Natural killer cell (primary cell): ENCODE results near the gene CASP10. TPM values are rescaled to one million over a fixed set of nuclear protein-coding genes. Genes with fewer than 3 reads are reported as not detected.

Source experiments
- ATAC-seq, 3 donors: fragments of 150-1000 bp in 2 of 3; fragments of 200-7000 bp in 1 of 3; cut with Tn5 transposase; 1 replicate in 1 of 3; 2 replicates in 2 of 3; pipeline ENCODE4 v1.10.0; 2021; ENCODE audit warnings: mild to moderate bottlenecking in 2 of 3, moderate library complexity in 2 of 3
- DNase-seq, 2 donors: peaks; one replicate each; pipeline versions ENCODE4 v3.0.0 to v3.0.0-alpha.2; 2013 to 2021; ENCODE audit warnings: mixed read lengths in 1 of 2
- H3K27ac ChIP-seq: one replicate; pipeline ENCODE4 v1.5.1; 2013; ENCODE audit warnings: mild to moderate bottlenecking, low read length
- H3K27me3 ChIP-seq: one replicate; pipeline ENCODE4 v1.6.1; 2013; ENCODE audit warnings: low read length; ENCODE audit not compliant: control insufficient read depth, insufficient read depth
- H3K36me3 ChIP-seq: one replicate; pipeline ENCODE4 v1.6.1; 2013; ENCODE audit warnings: low read length; ENCODE audit not compliant: control insufficient read depth, insufficient read depth
- H3K4me1 ChIP-seq: one replicate; pipeline ENCODE4 v1.6.1; 2013; ENCODE audit warnings: low read length; ENCODE audit not compliant: control insufficient read depth, insufficient read depth
- H3K4me3 ChIP-seq: one replicate; pipeline ENCODE4 v1.5.1; 2013; ENCODE audit warnings: low read length
- H3K9me3 ChIP-seq: one replicate; pipeline ENCODE4 v1.6.1; 2013; ENCODE audit warnings: low read length; ENCODE audit not compliant: control insufficient read depth, insufficient read depth
- H3K27ac Mint-ChIP-seq, 2 donors: one replicate each; pipeline ENCODE4 v1.8.0; 2022; ENCODE audit warnings: mild to moderate bottlenecking in 2 of 2, mixed read lengths in 2 of 2, moderate library complexity in 1 of 2
- H3K27me3 Mint-ChIP-seq, 2 donors: one replicate each; pipeline ENCODE4 v1.8.0; 2022; ENCODE audit warnings: low read depth in 2 of 2, mixed read lengths in 2 of 2
- H3K36me3 Mint-ChIP-seq: one replicate; pipeline ENCODE4 v1.8.0; 2022; ENCODE audit warnings: mixed read lengths
- H3K4me1 Mint-ChIP-seq, 2 donors: one replicate each; pipeline ENCODE4 v1.8.0; 2022; ENCODE audit warnings: mixed read lengths in 2 of 2
- H3K4me3 Mint-ChIP-seq: one replicate; pipeline ENCODE4 v1.8.0; 2022; ENCODE audit warnings: mild to moderate bottlenecking, moderate library complexity, mixed read lengths
- H3K9me3 Mint-ChIP-seq, 2 donors: one replicate each; pipeline ENCODE4 v1.8.0; 2022; ENCODE audit warnings: mixed read lengths in 2 of 2
- WGBS: methylation state at CpG from one replicate; pipeline ENCODE4 v1.1.7; 2013; ENCODE audit warnings: missing lambda C conversion rate; ENCODE audit not compliant: insufficient coverage; 5-methylcytosine and 5-hydroxymethylcytosine counted together
- intact Hi-C: fragments of 100-400 bp; cut with micrococcal nuclease; formaldehyde crosslinking; loops from one replicate; pipeline ENCODE4 v1.14.2; 2022
- total RNA-seq, 4 donors: library from RNA; stranded (reverse); fragments of 120-200 nt in 1 of 4; gene quantifications; one replicate each; pipeline versions ENCODE4 v1.2.3 to v1.2.4, GENCODE V29; 2013 to 2022
- TF ChIP-seq, protein P1 (sequence below): fragments of 200-600 bp; IDR thresholded peaks from one replicate; pipeline ENCODE4 v1.8.0; 2022; ENCODE audit warnings: antibody characterized with exemption

CASP10 gene
- total RNA-seq, 3 donors from 2014 or later (not counting 1 experiment from before 2014, with no cell fraction given) = 67.4 to 101 (median 75.3) TPM

DNA sequence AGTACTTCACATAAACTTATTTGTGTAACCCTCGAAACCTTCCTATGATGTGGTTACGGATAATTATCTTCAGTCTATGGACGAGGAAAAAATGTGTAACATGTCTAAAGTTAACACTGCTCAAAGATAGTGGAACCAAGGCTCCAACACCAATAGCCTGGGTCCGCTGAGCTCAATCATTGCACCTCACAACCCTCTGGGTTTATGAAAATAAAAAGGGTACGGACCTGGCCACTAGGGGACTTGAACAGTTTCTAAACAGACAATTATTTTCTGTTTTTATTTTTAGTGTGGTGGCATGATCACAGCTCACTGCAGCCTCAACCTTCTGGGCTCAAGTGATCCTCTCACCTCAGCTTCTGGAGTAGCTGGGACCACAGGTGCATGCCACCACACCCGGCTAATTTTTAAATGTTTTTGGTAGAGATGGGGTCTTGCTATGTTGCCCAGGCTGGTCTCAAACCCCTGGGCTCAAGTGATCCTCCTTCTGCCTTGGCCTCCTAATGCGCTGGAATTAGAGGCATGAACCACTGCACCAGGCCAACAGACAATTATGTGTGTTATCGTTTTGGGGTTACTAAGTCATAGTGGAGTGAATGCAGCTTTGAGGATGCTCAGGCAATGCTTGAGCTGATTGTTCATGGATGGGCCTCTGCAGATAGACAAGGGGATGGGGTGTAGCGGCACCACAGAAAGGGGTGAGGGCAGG lies 87.5 kb downstream of the CASP10 start:
- Histone ChIP-seq H3K27ac (no peak overlapping the region), H3K4me3 (no peak overlapping the region), H3K9me3 (no peaks in the 10 kb centered on the region), H3K36me3 (peaks cover 83% of the 10 kb centered on the region), H3K4me1 (peaks cover 57% of the 10 kb centered on the region), H3K27me3 (no peaks in the 10 kb centered on the region)
- Mint-ChIP-seq H3K4me3 (peak overlapping the region; percentile 18), H3K4me1 (peaks cover 84 to 89% of the 10 kb centered on the region in 2 donors), H3K9me3 (no peaks in the 10 kb centered on the region), H3K27me3 (no peaks in the 10 kb centered on the region), H3K27ac (peak overlapping the region; percentile 100), H3K36me3 (peaks cover 16% of the 10 kb centered on the region)
- intact Hi-C loops = no loop called here
- WGBS = 94% methylated on average over 8 of the region's 9 CpGs
- ATAC-seq (no peak), DNase-seq (no peak)
- TF ChIP-seq, protein P1, sequence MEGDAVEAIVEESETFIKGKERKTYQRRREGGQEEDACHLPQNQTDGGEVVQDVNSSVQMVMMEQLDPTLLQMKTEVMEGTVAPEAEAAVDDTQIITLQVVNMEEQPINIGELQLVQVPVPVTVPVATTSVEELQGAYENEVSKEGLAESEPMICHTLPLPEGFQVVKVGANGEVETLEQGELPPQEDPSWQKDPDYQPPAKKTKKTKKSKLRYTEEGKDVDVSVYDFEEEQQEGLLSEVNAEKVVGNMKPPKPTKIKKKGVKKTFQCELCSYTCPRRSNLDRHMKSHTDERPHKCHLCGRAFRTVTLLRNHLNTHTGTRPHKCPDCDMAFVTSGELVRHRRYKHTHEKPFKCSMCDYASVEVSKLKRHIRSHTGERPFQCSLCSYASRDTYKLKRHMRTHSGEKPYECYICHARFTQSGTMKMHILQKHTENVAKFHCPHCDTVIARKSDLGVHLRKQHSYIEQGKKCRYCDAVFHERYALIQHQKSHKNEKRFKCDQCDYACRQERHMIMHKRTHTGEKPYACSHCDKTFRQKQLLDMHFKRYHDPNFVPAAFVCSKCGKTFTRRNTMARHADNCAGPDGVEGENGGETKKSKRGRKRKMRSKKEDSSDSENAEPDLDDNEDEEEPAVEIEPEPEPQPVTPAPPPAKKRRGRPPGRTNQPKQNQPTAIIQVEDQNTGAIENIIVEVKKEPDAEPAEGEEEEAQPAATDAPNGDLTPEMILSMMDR = no peak

DNA sequence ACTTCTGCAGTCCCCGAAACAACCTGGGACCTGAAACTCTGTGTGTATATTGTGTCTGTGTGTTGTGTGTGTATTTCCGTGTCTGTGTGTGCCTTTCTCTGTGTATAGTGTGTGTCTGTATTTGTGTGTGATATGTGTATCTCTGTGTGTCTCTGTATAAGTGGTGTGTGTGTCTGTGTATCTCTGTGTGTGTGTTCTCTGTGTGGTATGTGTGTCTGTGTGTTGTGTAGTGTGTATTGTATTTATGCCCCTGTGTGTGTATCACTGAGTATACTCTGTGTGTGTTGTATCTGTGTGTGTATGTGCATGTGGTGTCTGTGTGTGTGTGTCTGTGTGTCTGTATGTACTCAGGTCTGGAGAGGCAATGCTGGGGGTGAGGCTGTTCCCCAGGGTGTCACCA lies 89.0 kb downstream of the CASP10 start:
- TF ChIP-seq, protein P1 = no peak
- no peaks in the 10 kb centered on the region for H3K9me3 Mint-ChIP-seq
- Histone ChIP-seq H3K36me3 (peaks cover 92% of the 10 kb centered on the region), H3K27me3 (no peaks in the 10 kb centered on the region), H3K27ac (no peak overlapping the region), H3K9me3 (no peaks in the 10 kb centered on the region), H3K4me3 (no peak overlapping the region), H3K4me1 (peaks cover 42% of the 10 kb centered on the region)
- H3K27ac Mint-ChIP-seq = peak overlapping the region; percentile 100
- no peaks in the 10 kb centered on the region for H3K27me3 Mint-ChIP-seq
- H3K36me3 Mint-ChIP-seq = peaks cover 24% of the 10 kb centered on the region
- WGBS = 96% methylated on average over 2 of the region's 2 CpGs
- peaks cover 79 to 83% of the 10 kb centered on the region in 2 donors for H3K4me1 Mint-ChIP-seq
- DNase-seq = no peak
- no peak for ATAC-seq
- intact Hi-C loops = no loop called here
- peak overlapping the region; percentile 0 for H3K4me3 Mint-ChIP-seq

DNA sequence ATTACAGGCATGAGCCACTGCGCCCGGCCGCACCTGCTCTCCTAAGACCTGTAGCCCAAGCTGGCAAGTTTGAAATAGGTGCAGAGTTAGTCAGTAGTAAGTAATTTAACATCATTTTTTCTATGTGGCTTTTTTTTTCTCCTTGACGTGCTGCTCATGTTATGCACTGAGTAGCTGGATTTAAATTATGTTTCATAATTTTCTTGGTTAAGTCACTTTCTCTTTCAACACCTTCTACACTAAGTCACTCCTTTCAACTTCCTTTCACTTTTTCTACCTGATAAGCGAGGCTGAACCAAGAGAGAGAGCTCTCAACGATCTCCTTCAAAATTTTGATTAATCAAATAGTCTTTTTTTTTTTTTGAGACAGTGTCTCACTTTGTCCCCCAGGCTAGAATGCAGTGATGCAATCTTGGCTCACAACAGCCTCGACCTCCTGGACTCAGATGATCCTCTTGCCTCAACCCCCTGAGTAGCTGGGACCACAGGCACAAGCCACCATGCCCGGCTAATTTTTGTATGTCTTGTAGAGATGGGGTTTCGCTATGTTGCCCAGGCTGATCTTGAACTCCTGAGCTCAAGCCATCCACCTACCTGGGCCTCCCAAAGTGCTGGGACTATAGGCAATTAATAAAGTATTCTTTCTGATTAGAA lies 90.5 kb downstream of the CASP10 start:
- H3K27me3 Mint-ChIP-seq = no peaks in the 10 kb centered on the region
- DNase-seq = no peak
- no peaks in the 10 kb centered on the region for H3K9me3 ChIP-seq
- H3K9me3 Mint-ChIP-seq = no peaks in the 10 kb centered on the region
- H3K36me3 ChIP-seq = peaks cover 96% of the 10 kb centered on the region
- peak; percentile 39 to 43 (median 39) for ATAC-seq
- 74% methylated on average over 6 of the region's 9 CpGs for WGBS
- no peaks in the 10 kb centered on the region for H3K27me3 ChIP-seq
- H3K4me3 ChIP-seq = no peak overlapping the region
- H3K4me3 Mint-ChIP-seq = peak overlapping the region; percentile 38
- H3K36me3 Mint-ChIP-seq = peaks cover 29% of the 10 kb centered on the region
- H3K27ac ChIP-seq = peak overlapping the region; percentile 16
- H3K4me1 ChIP-seq = peaks cover 27% of the 10 kb centered on the region
- H3K4me1 Mint-ChIP-seq = peaks cover 68 to 73% of the 10 kb centered on the region in 2 donors
- intact Hi-C loops = no loop called here
- H3K27ac Mint-ChIP-seq = peak overlapping the region; percentile 100
- TF ChIP-seq, protein P1 = no peak
